SK-N-SH (cell line): Measurements from ENCODE around the gene MAP1B.
A peak's percentile ranks its signal among the peaks of the same experiment; 100 is the strongest.

ENCODE experiments used
- FOSL2 ChIP-seq: IDR thresholded peaks from 2 replicates; pipeline ENCODE4 v1.4.0; 2012; ENCODE audit warnings: low read depth, mild to moderate bottlenecking, moderate library complexity, borderline replicate concordance
- SIN3A ChIP-seq: IDR thresholded peaks from 2 replicates; pipeline ENCODE4 v1.6.1; 2012; ENCODE audit warnings: low read depth, mild to moderate bottlenecking, low read length, moderate library complexity, borderline replicate concordance
- TF ChIP-seq, protein P1 (sequence below): fragments of 200-600 bp; sonication (generic); IDR thresholded peaks from 2 replicates; pipeline ENCODE4 v1.6.1; 2017; ENCODE audit warnings: antibody characterized with exemption, mild to moderate bottlenecking, moderate library complexity

DNA sequence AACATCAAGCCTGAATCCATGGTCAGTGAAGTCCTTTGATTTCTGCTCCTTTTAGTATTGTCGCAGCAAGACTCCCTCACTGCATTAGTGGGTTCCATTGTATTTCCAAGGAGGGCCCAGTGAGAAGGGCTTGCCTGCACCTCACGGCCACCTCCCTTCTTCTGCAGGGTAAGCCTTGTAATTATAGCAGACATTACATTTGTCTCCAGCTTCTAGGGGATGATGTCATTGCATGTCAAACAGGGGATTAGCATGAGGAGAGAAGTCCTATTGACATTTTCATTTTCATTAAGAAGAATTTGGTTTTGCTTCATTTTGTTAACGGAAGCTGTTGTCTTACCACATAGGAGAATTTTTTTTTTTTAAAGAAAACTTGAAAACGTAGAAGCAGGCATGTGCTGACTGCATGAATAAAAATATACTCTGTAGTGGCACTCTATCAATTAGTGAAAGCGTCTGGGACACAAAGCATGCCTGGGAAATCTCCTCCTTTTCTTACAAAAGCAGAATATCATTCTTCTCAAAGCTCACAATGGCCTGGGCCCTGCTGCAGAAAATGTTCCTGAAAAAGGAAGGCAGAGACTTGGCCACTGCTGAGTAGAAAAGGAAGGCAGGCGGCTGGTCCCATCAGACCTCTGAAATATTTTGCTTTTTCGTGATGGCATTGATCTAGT is 27.1 kb downstream of the MAP1B start:
- no peak for TF ChIP-seq SIN3A
- no peak for TF ChIP-seq FOSL2
- TF ChIP-seq, protein P1, sequence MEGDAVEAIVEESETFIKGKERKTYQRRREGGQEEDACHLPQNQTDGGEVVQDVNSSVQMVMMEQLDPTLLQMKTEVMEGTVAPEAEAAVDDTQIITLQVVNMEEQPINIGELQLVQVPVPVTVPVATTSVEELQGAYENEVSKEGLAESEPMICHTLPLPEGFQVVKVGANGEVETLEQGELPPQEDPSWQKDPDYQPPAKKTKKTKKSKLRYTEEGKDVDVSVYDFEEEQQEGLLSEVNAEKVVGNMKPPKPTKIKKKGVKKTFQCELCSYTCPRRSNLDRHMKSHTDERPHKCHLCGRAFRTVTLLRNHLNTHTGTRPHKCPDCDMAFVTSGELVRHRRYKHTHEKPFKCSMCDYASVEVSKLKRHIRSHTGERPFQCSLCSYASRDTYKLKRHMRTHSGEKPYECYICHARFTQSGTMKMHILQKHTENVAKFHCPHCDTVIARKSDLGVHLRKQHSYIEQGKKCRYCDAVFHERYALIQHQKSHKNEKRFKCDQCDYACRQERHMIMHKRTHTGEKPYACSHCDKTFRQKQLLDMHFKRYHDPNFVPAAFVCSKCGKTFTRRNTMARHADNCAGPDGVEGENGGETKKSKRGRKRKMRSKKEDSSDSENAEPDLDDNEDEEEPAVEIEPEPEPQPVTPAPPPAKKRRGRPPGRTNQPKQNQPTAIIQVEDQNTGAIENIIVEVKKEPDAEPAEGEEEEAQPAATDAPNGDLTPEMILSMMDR = 0 out of 2 replicates have a peak, but pooled peaks have one; percentile 9
